ENCODE data around the gene CRYGC.

- peak; percentile 32 for TF ChIP-seq CTCF (conservative IDR thresholded peaks at IDR 0.05)
- no peak for TF ChIP-seq ZFX (IDR thresholded peaks at IDR 0.05)
Observed at GRCh38 chr2:208148803-208149202, 19.2 kb upstream of the CRYGC start.

Measured in C4-2B (cell line).